Activated CD4-positive, alpha-beta T cell treated with anti-CD3 and anti-CD28 coated beads, Interleukin-2, amount 10 ng/mL, durations not matched to agents 7 days and 5 days (primary cell): Measurements from ENCODE around the gene ISCA2. TPM values are rescaled to one million over a fixed set of nuclear protein-coding genes. Genes with fewer than 3 reads are reported as not detected.
"Not testable (repeated sequence)": the region's sequence is repeated elsewhere in the genome, so short reads cannot be mapped to it uniquely, and the experiment has no call there.

Experiments
- CTCF ChIA-PET: fragments of 350-600 bp; sonication (Branson Sonifier 250); formaldehyde crosslinking; loops from one replicate; lab custom pipeline; 2021; ENCODE audit warnings: antibody characterized with exemption; lab: Charles Lee
- POLR2A ChIA-PET: fragments of 350-600 bp; sonication (Branson Sonifier 250); formaldehyde crosslinking; loops from one replicate; lab custom pipeline; 2021; ENCODE audit warnings: antibody characterized with exemption; lab: Charles Lee
- DNase-seq: peaks from one replicate; pipeline ENCODE4 v3.0.0-alpha.2; 2020
- H3K27ac Mint-ChIP-seq: one replicate; pipeline ENCODE4 v1.8.0; 2021; ENCODE audit warnings: mild to moderate bottlenecking, moderate library complexity, mixed read lengths
- H3K27me3 Mint-ChIP-seq: one replicate; pipeline ENCODE4 v1.8.0; 2021; ENCODE audit warnings: mixed read lengths
- H3K36me3 Mint-ChIP-seq: one replicate; pipeline ENCODE4 v1.8.0; 2021; ENCODE audit warnings: low read depth, mixed read lengths
- H3K4me1 Mint-ChIP-seq: one replicate; pipeline ENCODE4 v1.8.0; 2021; ENCODE audit warnings: mixed read lengths
- H3K4me3 Mint-ChIP-seq: one replicate; pipeline ENCODE4 v1.8.0; 2021; ENCODE audit warnings: mild to moderate bottlenecking, moderate library complexity, mixed read lengths
- H3K9me3 Mint-ChIP-seq: one replicate; pipeline ENCODE4 v1.8.0; 2021; ENCODE audit warnings: mixed read lengths
- total RNA-seq, 2 experiments: library from RNA; stranded (reverse); gene quantifications; one replicate each; pipeline ENCODE4 v1.2.3, GENCODE V29; 2021

The ISCA2 gene, protein sequence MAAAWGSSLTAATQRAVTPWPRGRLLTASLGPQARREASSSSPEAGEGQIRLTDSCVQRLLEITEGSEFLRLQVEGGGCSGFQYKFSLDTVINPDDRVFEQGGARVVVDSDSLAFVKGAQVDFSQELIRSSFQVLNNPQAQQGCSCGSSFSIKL
- total RNA-seq, result 10 to 100 TPM; 30.1 to 30.4 TPM

GRCh38 chr14:74493343-74494261 is at the start of gene ISCA2:
Gene ISCA2 (plus strand): TSS chr14:74493765. CDS start chr14:74493775, 10 bp downstream.
- DNase-seq, result peak; percentile 100
- Mint-ChIP-seq H3K9me3 (no peaks in the 10 kb centered on the region), H3K4me3 (no peak within 1 kb of the TSS), H3K36me3 (peaks cover 5% of the 10 kb centered on the region), H3K27me3 (no peaks in the 10 kb centered on the region), H3K4me1 (peaks cover 33% of the 10 kb centered on the region), H3K27ac (no peak within 1 kb of the TSS)
- POLR2A ChIA-PET, result interaction anchor here (0.6 kb wide), 1 partner anchor 1444 kb away, joined by 3 read pairs; no protein-coding TSS in a partner anchor
- CTCF ChIA-PET, result interaction anchor here (0.7 to 1.2 kb wide), 4 partner anchors 9 to 32 kb away, joined by 3 read pairs; no protein-coding TSS in a partner anchor

DNA sequence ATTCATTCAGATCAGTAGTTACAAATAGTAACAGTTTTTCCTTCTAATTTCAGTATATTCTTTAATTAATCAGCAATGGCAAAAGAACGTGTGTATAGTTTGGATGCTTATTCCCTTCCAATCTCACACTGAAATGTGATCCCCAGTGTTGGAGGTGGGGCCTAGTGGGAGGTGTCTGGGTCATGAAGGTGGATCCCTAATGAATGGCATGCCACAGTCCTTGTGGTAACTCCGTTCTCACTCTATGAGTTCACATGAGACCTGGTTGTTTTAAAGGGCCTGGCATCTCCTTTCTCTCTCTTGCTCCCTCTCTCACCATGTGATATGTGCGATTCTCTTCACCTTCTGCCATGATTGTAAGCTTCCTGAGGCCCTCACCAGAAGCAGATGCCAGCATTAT is 48.7 kb upstream of the ISCA2 start:
- Mint-ChIP-seq H3K27me3 (peaks cover 21% of the 10 kb centered on the region), H3K36me3 (no peaks in the 10 kb centered on the region), H3K27ac (no peak overlapping the region), H3K4me1 (no peaks in the 10 kb centered on the region), H3K9me3 (no peaks in the 10 kb centered on the region), H3K4me3 (no peak overlapping the region)
- CTCF ChIA-PET, result no interaction called here
- DNase-seq, result no peak
- POLR2A ChIA-PET, result no interaction called here

GRCh38 chr14:74454397-74454796 is 39.2 kb upstream of the ISCA2 start:
- H3K27ac Mint-ChIP-seq, H3K4me3 Mint-ChIP-seq: not testable (repeated sequence)
- peaks cover 21% of the 10 kb centered on the region for H3K27me3 Mint-ChIP-seq

GRCh38 chr14:74456684-74457564 is 36.6 kb upstream of the ISCA2 start:
- ChIA-PET CTCF (interaction anchor here (0.5 kb wide), 1 partner anchor 286 kb away, joined by 5 read pairs; no protein-coding TSS in a partner anchor), POLR2A (interaction anchor here (0.6 kb wide), 1 partner anchor 69 kb away, joined by 4 read pairs; no protein-coding TSS in a partner anchor)
- Mint-ChIP-seq H3K27ac (peak overlapping the region; percentile 64), H3K4me3 (no peak overlapping the region), H3K27me3 (peaks cover 20% of the 10 kb centered on the region), H3K9me3 (no peaks in the 10 kb centered on the region), H3K36me3 (no peaks in the 10 kb centered on the region), H3K4me1 (no peaks in the 10 kb centered on the region)
- no peak for DNase-seq

More at GRCh38 chr14:74454397-74454796, 39.2 kb upstream of the ISCA2 start:
- H3K36me3 Mint-ChIP-seq, POLR2A ChIA-PET, H3K9me3 Mint-ChIP-seq, CTCF ChIA-PET, DNase-seq, H3K4me1 Mint-ChIP-seq: not testable (repeated sequence)

GRCh38 chr14:74457565-74457895 is 36.0 kb upstream of the ISCA2 start:
- no peaks in the 10 kb centered on the region for H3K4me1 Mint-ChIP-seq
- H3K27me3 Mint-ChIP-seq, result peaks cover 16% of the 10 kb centered on the region
- ChIA-PET CTCF (interaction anchor here (0.5 kb wide), 1 partner anchor 287 kb away, joined by 5 read pairs; no protein-coding TSS in a partner anchor), POLR2A (interaction anchor here (0.6 kb wide), 1 partner anchor 68 kb away, joined by 4 read pairs; no protein-coding TSS in a partner anchor)
- no peak for DNase-seq
- H3K4me3 Mint-ChIP-seq, result no peak overlapping the region
- H3K27ac Mint-ChIP-seq, result no peak overlapping the region
- no peaks in the 10 kb centered on the region for H3K36me3 Mint-ChIP-seq
- no peaks in the 10 kb centered on the region for H3K9me3 Mint-ChIP-seq

DNA sequence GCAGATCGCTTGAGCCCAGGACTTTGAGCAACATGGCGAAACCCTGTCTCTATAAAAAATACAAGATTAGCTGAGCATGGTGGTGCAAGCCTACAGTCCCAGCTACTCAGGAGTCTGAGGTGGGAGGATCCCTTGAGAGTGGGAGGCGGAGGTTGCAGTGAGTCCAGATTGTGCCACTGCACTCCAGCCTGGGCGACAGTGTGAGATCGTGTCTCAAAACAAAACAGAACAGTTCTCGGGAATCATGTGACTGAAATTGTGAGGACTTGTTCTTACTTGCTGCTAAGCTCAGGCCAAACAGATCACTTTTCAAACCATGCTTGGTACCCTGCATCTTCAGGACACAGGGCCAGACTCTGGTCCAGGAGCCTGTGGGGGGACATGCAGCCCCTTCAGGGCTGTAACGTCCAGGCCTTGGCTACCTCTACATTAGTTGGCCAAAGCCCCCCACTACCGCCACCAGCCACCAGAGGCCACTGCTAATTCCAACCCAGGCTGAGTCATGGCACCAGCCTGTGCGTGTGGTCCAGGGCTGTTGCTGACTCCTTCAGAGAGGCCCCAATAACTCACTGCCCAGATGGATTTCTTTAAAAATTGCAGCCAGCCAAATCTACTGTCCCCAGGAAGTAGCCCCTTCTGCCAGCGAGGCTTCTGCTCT is 34.1 kb upstream of the ISCA2 start:
- H3K4me3 Mint-ChIP-seq, result no peak overlapping the region
- no peaks in the 10 kb centered on the region for H3K4me1 Mint-ChIP-seq
- CTCF ChIA-PET, result no interaction called here
- H3K36me3 Mint-ChIP-seq, result no peaks in the 10 kb centered on the region
- H3K27ac Mint-ChIP-seq, result no peak overlapping the region
- DNase-seq, result peak; percentile 10
- no peaks in the 10 kb centered on the region for H3K9me3 Mint-ChIP-seq
- POLR2A ChIA-PET, result no interaction called here
- H3K27me3 Mint-ChIP-seq, result peaks cover 8% of the 10 kb centered on the region

GRCh38 chr14:74459976-74460375 is 33.6 kb upstream of the ISCA2 start:
- ChIA-PET CTCF (no interaction called here), POLR2A (interaction anchor here (0.5 kb wide), 1 partner anchor 38 kb away, joined by 3 read pairs; no protein-coding TSS in a partner anchor)
- H3K4me1 Mint-ChIP-seq, result no peaks in the 10 kb centered on the region
- no peak overlapping the region for H3K4me3 Mint-ChIP-seq
- H3K9me3 Mint-ChIP-seq, result no peaks in the 10 kb centered on the region
- peaks cover 5% of the 10 kb centered on the region for H3K27me3 Mint-ChIP-seq
- no peak for DNase-seq
- H3K27ac Mint-ChIP-seq, result no peak overlapping the region
- no peaks in the 10 kb centered on the region for H3K36me3 Mint-ChIP-seq

GRCh38 chr14:74462993-74463392 is 30.6 kb upstream of the ISCA2 start:
- no peak for DNase-seq
- POLR2A ChIA-PET, result no interaction called here
- no peaks in the 10 kb centered on the region for H3K9me3 Mint-ChIP-seq
- CTCF ChIA-PET, result no interaction called here
- no peaks in the 10 kb centered on the region for H3K36me3 Mint-ChIP-seq
- H3K4me1 Mint-ChIP-seq, result no peaks in the 10 kb centered on the region
- H3K4me3 Mint-ChIP-seq, result no peak overlapping the region
- H3K27ac Mint-ChIP-seq, result no peak overlapping the region
- H3K27me3 Mint-ChIP-seq, result peaks cover 5% of the 10 kb centered on the region

- no peak for DNase-seq
- CTCF ChIA-PET, result no interaction called here
- no peaks in the 10 kb centered on the region for H3K36me3 Mint-ChIP-seq
- H3K27ac Mint-ChIP-seq, result no peak overlapping the region
- peaks cover 5% of the 10 kb centered on the region for H3K27me3 Mint-ChIP-seq
- POLR2A ChIA-PET, result no interaction called here
- no peaks in the 10 kb centered on the region for H3K9me3 Mint-ChIP-seq
- H3K4me1 Mint-ChIP-seq, result no peaks in the 10 kb centered on the region
- H3K4me3 Mint-ChIP-seq, result no peak overlapping the region
These were observed 29.9 kb upstream of the ISCA2 start for GRCh38 chr14:74463697-74464096.

DNA sequence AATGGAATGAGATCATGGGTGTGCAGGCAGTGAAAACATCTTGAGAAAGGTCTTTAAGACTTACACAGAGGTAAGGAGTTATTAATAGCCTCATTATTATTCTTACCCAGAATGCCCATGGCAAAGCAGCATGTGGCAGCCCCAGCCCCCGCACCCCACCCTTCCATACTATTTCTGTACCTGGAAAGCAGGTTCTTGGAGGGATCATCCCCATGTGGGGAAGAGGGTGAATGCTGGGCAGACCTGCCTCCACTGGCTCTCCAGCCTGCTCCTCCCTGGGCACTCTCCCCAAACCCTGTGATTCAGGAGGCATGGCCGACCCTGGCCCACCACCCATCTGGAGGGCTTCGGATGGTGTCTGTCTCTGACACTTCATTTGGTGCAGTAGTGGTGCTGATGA is 28.8 kb upstream of the ISCA2 start:
- H3K27ac Mint-ChIP-seq, result no peak overlapping the region
- ChIA-PET CTCF (interaction anchor here (0.6 kb wide), 1 partner anchor 993 kb away, joined by 4 read pairs; no protein-coding TSS in a partner anchor), POLR2A (no interaction called here)
- H3K9me3 Mint-ChIP-seq, result no peaks in the 10 kb centered on the region
- no peaks in the 10 kb centered on the region for H3K36me3 Mint-ChIP-seq
- H3K4me1 Mint-ChIP-seq, result no peaks in the 10 kb centered on the region
- H3K27me3 Mint-ChIP-seq, result peaks cover 5% of the 10 kb centered on the region
- no peak overlapping the region for H3K4me3 Mint-ChIP-seq
- no peak for DNase-seq

- H3K9me3 Mint-ChIP-seq, result no peaks in the 10 kb centered on the region
- H3K27ac Mint-ChIP-seq, result no peak overlapping the region
- H3K27me3 Mint-ChIP-seq, result peaks cover 5% of the 10 kb centered on the region
- H3K36me3 Mint-ChIP-seq, result no peaks in the 10 kb centered on the region
- H3K4me3 Mint-ChIP-seq, result no peak overlapping the region
- ChIA-PET POLR2A (no interaction called here), CTCF (interaction anchor here (0.6 to 1.1 kb wide), 2 partner anchors 61 to 993 kb away, joined by 3 to 4 read pairs; no protein-coding TSS in a partner anchor)
- no peak for DNase-seq
- no peaks in the 10 kb centered on the region for H3K4me1 Mint-ChIP-seq
These were observed 28.2 kb upstream of the ISCA2 start for GRCh38 chr14:74465335-74465734.

- H3K36me3 Mint-ChIP-seq, result no peaks in the 10 kb centered on the region
- no peak for DNase-seq
- CTCF ChIA-PET, result no interaction called here
These were observed 25.1 kb upstream of the ISCA2 start for GRCh38 chr14:74468513-74468912.

More at GRCh38 chr14:74468513-74468912, 25.1 kb upstream of the ISCA2 start:
- POLR2A ChIA-PET, result no interaction called here
- Mint-ChIP-seq H3K27ac (no peak overlapping the region), H3K4me1 (no peaks in the 10 kb centered on the region), H3K9me3 (no peaks in the 10 kb centered on the region), H3K4me3 (no peak overlapping the region), H3K27me3 (no peaks in the 10 kb centered on the region)
